Fibroblast of villous mesenchyme (primary cell): ENCODE data around the gene MKLN1. TPM values are rescaled to one million over a fixed set of nuclear protein-coding genes. Genes with fewer than 3 reads are reported as not detected.
A peak's percentile ranks its signal among the peaks of the same experiment; 100 is the strongest.

Experiments
- DNase-seq: peaks from one replicate; pipeline ENCODE4 v3.0.0-alpha.2; 2010; ENCODE audit warnings: low read depth
- H3K4me3 ChIP-seq: 2 replicates; pipeline ENCODE4 v1.5.1; 2011; ENCODE audit warnings: low read depth, mild to moderate bottlenecking, low read length
- total RNA-seq: library from RNA; depleted of rRNA; stranded (reverse); fragments of >200 nt; gene quantifications from 2 replicates; pipeline ENCODE4 v1.2.3, GENCODE V29; 2012
- TF ChIP-seq, protein P1 (sequence below): IDR thresholded peaks from 2 replicates; pipeline ENCODE4 v1.5.1; 2012; ENCODE audit warnings: low read depth, mild to moderate bottlenecking, low read length; ENCODE audit not compliant: insufficient read depth

Gene MKLN1
- total RNA-seq, 1 donor = 72.5 TPM

DNA sequence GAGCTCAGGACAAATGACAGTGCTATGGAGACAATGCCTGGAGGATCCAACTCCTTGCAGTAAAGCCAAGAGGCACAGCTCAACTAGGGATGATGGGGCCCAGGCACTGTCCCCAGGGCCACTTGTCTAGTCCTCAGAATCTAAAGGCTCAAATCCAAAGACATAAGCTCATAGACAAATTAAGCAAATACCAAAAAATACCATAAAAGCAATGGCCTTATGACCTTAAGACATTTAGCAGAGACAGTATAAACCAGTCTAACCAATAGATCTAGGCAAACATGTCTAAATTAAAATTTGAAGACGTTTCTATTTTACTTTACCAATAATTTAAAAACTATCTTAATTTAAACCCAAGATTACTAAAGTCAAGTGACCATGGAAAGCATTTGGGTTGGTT is 14.8 kb upstream of the MKLN1 start:
- TF ChIP-seq, protein P1, sequence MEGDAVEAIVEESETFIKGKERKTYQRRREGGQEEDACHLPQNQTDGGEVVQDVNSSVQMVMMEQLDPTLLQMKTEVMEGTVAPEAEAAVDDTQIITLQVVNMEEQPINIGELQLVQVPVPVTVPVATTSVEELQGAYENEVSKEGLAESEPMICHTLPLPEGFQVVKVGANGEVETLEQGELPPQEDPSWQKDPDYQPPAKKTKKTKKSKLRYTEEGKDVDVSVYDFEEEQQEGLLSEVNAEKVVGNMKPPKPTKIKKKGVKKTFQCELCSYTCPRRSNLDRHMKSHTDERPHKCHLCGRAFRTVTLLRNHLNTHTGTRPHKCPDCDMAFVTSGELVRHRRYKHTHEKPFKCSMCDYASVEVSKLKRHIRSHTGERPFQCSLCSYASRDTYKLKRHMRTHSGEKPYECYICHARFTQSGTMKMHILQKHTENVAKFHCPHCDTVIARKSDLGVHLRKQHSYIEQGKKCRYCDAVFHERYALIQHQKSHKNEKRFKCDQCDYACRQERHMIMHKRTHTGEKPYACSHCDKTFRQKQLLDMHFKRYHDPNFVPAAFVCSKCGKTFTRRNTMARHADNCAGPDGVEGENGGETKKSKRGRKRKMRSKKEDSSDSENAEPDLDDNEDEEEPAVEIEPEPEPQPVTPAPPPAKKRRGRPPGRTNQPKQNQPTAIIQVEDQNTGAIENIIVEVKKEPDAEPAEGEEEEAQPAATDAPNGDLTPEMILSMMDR = no peak
- DNase-seq = no peak
- no peak overlapping the region for H3K4me3 ChIP-seq

DNA sequence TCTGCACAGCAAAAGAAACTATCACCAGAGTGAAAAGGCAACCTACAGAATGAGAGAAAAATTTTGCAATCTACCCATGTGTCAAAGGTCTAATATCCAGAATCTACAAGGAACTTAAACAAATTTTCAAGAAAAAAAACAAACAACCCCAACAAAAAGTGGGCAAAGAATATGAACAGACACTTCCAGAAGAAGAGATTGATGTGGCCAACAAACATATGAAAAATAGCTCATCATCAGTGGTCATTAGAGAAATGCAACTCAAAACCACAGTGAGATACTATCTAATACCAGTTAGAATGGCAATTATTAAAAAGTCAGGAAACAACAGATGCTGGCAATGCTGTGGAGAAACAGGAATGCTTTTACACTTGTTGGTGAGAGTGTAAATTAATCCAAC is 7.1 kb upstream of the MKLN1 start:
- TF ChIP-seq, protein P1 = no peak
- H3K4me3 ChIP-seq = no peak overlapping the region

DNA sequence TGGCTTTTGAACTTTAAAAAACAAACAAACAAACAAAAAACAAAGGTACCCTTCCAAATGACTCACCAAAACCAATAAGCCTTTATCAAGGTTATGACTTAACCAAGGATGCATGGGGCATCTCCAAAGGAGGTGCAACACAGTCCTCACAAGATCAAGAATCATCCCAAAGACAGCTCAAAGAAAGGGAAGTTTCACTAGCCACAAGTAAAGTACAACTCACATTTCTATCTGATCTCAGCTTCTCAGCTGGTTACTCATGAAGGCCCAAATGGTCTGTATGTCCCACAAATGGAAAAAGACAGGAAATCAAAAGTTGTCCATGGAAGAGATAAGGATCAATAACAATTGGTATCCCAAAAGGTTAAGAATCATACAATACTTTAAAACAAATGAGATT is 6.0 kb upstream of the MKLN1 start:
- DNase-seq = no peak
- H3K4me3 ChIP-seq = no peak overlapping the region
- TF ChIP-seq, protein P1 = no peak

More for the DNA sequence above, 7.1 kb upstream of the MKLN1 start:
- DNase-seq = no peak

DNA sequence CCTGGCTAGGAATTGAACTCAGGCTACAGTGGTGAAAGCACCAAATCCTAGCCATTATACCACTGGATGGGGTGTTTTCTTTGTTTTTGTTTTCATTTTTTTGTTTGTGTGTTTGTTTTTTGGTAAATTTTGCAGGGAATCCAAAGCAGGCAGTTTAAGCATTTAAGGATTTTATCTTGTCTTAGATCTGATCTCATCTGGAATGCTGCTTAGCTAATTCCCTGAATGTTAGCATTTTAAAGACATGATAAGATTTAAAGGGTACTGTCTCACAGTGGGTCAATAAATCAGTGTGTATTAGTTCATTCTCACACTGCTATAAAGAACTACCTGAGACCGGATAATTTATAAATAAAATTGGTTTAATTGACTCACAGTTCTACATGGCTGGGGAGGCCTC is 5.6 kb upstream of the MKLN1 start:
- peak; percentile 71 for DNase-seq
- TF ChIP-seq, protein P1 = no peak
- H3K4me3 ChIP-seq = no peak overlapping the region

DNA sequence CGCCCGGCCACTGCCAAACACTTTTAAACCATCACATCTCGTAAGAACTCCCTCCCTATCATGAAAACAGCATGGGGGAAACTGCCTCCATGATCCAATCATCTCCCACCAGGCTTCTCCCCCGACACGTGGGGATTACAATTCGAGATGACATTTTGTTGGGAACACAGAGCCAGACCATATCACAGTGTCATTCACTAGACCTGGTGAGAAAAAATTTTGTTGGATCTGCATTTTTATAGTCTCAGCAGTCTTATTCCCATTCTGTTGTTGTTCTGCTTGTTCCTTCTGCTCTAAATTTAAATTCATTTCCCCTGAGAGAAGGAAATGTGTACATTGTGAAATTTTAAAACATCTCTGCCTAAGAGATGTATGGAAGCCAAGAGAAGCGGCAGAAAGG is 4.8 kb upstream of the MKLN1 start:
- TF ChIP-seq, protein P1 = no peak
- no peak for DNase-seq
- no peak overlapping the region for H3K4me3 ChIP-seq

DNA sequence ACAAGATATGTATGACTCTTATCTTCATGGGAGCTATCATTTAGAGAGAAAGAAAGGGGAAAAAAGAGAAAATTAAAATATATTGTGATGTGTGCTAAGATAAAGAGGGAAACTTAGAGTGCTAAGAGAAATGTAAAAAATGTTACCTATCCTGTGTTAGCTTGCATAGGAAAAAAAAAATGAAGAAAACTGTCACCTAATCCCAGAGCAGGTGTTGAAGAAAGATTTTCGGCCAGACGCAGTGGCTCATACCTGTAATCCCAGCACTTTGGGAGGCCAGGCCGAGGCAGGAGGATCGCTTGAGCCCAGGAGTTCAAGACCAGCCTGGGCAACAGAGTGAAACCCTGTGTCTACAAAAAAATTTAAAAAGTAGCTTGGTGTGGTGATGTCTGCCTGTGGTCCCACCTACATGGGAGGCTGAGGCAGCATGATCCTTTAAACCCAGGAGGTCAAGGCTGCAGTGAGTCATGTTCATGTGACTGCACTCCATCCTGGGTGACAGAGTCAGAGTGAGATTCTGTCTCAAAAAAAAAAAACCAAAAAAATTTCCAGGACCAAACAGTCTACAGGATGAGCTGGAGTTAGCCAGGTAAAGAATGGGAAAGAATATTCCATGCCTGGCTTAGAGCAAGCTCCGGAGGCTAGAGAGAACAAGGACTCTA is 2.4 kb upstream of the MKLN1 start:
- TF ChIP-seq, protein P1 = no peak
- no peak overlapping the region for H3K4me3 ChIP-seq
- peak; percentile 48 for DNase-seq

DNA sequence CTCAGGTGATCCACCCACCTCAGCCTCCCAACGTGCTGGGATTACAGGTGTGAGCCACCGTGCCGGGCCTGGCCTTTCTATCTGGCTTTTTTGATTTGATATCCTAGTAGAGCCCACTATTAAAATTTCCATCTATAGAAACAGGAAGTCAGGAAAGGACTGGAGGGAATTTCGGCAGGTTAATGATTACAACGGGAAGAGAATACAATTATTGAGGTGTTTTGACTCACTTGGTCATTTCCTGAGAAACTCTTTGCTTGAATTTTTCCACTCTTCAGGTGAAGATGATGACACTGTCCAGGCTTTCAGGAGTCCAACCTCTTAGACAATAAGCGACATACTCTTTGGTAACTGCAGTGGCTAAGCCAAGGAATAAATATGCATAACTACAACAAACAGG is 1.1 kb upstream of the MKLN1 start:
- H3K4me3 ChIP-seq = peak overlapping the region; percentile 91
- DNase-seq = no peak
- TF ChIP-seq, protein P1 = no peak
